Coronary artery (tissue), 2 donors: ENCODE data around the gene PLXNA2.

Experiments used
- DNase-seq: peaks from one replicate; pipeline ENCODE4 v3.0.0-alpha.2; 2017; ENCODE audit warnings: low spot score
- H3K27ac ChIP-seq, 2 donors: fragments of 200-600 bp; sonication (generic); one replicate each; pipeline ENCODE4 v1.5.1; 2016 to 2019
- H3K4me3 ChIP-seq: fragments of 200-600 bp; sonication (generic); 2 replicates; pipeline ENCODE4 v1.5.1; 2016; ENCODE audit warnings: mild to moderate bottlenecking, moderate library complexity
- CTCF ChIP-seq: fragments of 200-600 bp; sonication (generic); IDR thresholded peaks from one replicate; pipeline ENCODE4 v1.5.1; 2019; ENCODE audit warnings: antibody characterized with exemption

Gene PLXNA2

GRCh38 chr1:208040821-208041297 is 203.3 kb downstream of the PLXNA2 start:
- TF ChIP-seq CTCF = no peak
- H3K4me3 ChIP-seq = no peak overlapping the region
- no peak overlapping the region for H3K27ac ChIP-seq
- no peak for DNase-seq

- Histone ChIP-seq H3K4me3 (no peak overlapping the region), H3K27ac (no peak overlapping the region)
- DNase-seq = no peak
- no peak for TF ChIP-seq CTCF
These were observed 204.4 kb downstream of the PLXNA2 start for GRCh38 chr1:208039536-208040332.

GRCh38 chr1:208038303-208038702 is 205.9 kb downstream of the PLXNA2 start:
- DNase-seq = no peak
- no peak overlapping the region for H3K4me3 ChIP-seq
- no peak overlapping the region for H3K27ac ChIP-seq
- TF ChIP-seq CTCF = no peak

- TF ChIP-seq CTCF = no peak
- no peak for DNase-seq
- H3K27ac ChIP-seq = no peak overlapping the region
- H3K4me3 ChIP-seq = no peak overlapping the region
These were observed 207.0 kb downstream of the PLXNA2 start for GRCh38 chr1:208036918-208037766.

- no peak for DNase-seq
- no peak overlapping the region for H3K4me3 ChIP-seq
- no peak overlapping the region for H3K27ac ChIP-seq
- TF ChIP-seq CTCF = no peak
These were observed 207.9 kb downstream of the PLXNA2 start for GRCh38 chr1:208036106-208036808.

GRCh38 chr1:208034135-208034534 is 210.0 kb downstream of the PLXNA2 start:
- DNase-seq = no peak
- TF ChIP-seq CTCF = no peak
- H3K27ac ChIP-seq = no peak overlapping the region
- H3K4me3 ChIP-seq = no peak overlapping the region
